Measurements from ENCODE around the gene SWAP70.

The SWAP70 gene

GRCh38 chr11:9780929-9781328 lies 117.1 kb downstream of the SWAP70 start:
- no peak for DNase-seq

GRCh38 chr11:9783986-9784385 lies 120.1 kb downstream of the SWAP70 start:
- DNase-seq, result no peak

GRCh38 chr11:9784602-9785315 lies 120.9 kb downstream of the SWAP70 start:
- DNase-seq, result no peak

- DNase-seq, result no peak
Observed at GRCh38 chr11:9787260-9787659, 123.4 kb downstream of the SWAP70 start.

- DNase-seq, result no peak
Observed at GRCh38 chr11:9787981-9788521, 124.2 kb downstream of the SWAP70 start.

GRCh38 chr11:9789910-9790309 lies 126.0 kb downstream of the SWAP70 start:
- no peak for DNase-seq

- no peak for DNase-seq
Observed at GRCh38 chr11:9790703-9791102, 126.8 kb downstream of the SWAP70 start.

- DNase-seq, result no peak
Observed at GRCh38 chr11:9796266-9796665, 132.4 kb downstream of the SWAP70 start.

GRCh38 chr11:9796854-9797253 lies 133.0 kb downstream of the SWAP70 start:
- no peak for DNase-seq

- no peak for DNase-seq
Observed at GRCh38 chr11:9797300-9797699, 133.4 kb downstream of the SWAP70 start.

- DNase-seq, result no peak
Observed at GRCh38 chr11:9799886-9800285, 136.0 kb downstream of the SWAP70 start.

GRCh38 chr11:9802291-9802861 lies 138.5 kb downstream of the SWAP70 start:
- no peak for DNase-seq
